Neural progenitor cell (in vitro differentiated cells): Measurements from ENCODE around the gene ARAP2. TPM values are rescaled to one million over a fixed set of nuclear protein-coding genes. Genes with fewer than 3 reads are reported as not detected.

Experiments used
- DNase-seq: peaks from one replicate; pipeline ENCODE4 v3.0.0-alpha.2; 2016; ENCODE audit warnings: low spot score
- H2AFZ ChIP-seq: fragments of 200-600 bp; sonication (generic); replicated peaks from 2 replicates; pipeline ENCODE4 v1.6.1; 2016; ENCODE audit warnings: antibody characterized with exemption
- H3F3A ChIP-seq: fragments of 200-600 bp; sonication (generic); 2 replicates; pipeline ENCODE4 v1.6.1; 2016; ENCODE audit warnings: antibody characterized with exemption, low read depth
- H3K27ac ChIP-seq: fragments of 200-600 bp; sonication (generic); 2 replicates; pipeline ENCODE4 v1.5.1; 2016; ENCODE audit warnings: mild to moderate bottlenecking
- H3K27me3 ChIP-seq: fragments of 200-600 bp; sonication (generic); 2 replicates; pipeline ENCODE4 v1.6.1; 2016; ENCODE audit warnings: mild to moderate bottlenecking, moderate library complexity
- H3K36me3 ChIP-seq: fragments of 200-600 bp; sonication (generic); 2 replicates; pipeline ENCODE4 v1.5.1; 2016
- H3K4me1 ChIP-seq: fragments of 200-600 bp; sonication (generic); 2 replicates; pipeline ENCODE4 v1.6.1; 2016; ENCODE audit warnings: mixed run types
- H3K4me2 ChIP-seq: fragments of 200-600 bp; sonication (generic); 2 replicates; pipeline ENCODE4 v1.6.1; 2016
- H3K4me3 ChIP-seq: fragments of 200-600 bp; sonication (generic); 2 replicates; pipeline ENCODE4 v1.5.1; 2016
- H3K79me2 ChIP-seq: fragments of 200-600 bp; sonication (generic); 2 replicates; pipeline ENCODE4 v1.6.1; 2016; ENCODE audit warnings: low read depth
- H3K9ac ChIP-seq: fragments of 200-600 bp; sonication (generic); 2 replicates; pipeline ENCODE4 v1.6.1; 2016
- H3K9me3 ChIP-seq: fragments of 200-600 bp; sonication (generic); 2 replicates; pipeline ENCODE4 v1.5.1; 2016; ENCODE audit warnings: low read depth
- H4K20me1 ChIP-seq: fragments of 200-600 bp; sonication (generic); 2 replicates; pipeline ENCODE4 v1.6.1; 2016; ENCODE audit warnings: low read depth
- H3K27ac Mint-ChIP-seq: 3 replicates; pipeline ENCODE4 v1.8.0; 2021; ENCODE audit warnings: mixed read lengths
- H3K27me3 Mint-ChIP-seq: 2 replicates; pipeline ENCODE4 v1.8.0; 2022; ENCODE audit warnings: low read depth, mild to moderate bottlenecking, inconsistent platforms, moderate library complexity, mixed read lengths; ENCODE audit not compliant: insufficient read depth
- H3K36me3 Mint-ChIP-seq: 3 replicates; pipeline ENCODE4 v1.8.0; 2021; ENCODE audit warnings: mixed read lengths
- H3K4me1 Mint-ChIP-seq: 3 replicates; pipeline ENCODE4 v1.8.0; 2021; ENCODE audit warnings: mixed read lengths
- H3K4me3 Mint-ChIP-seq: 3 replicates; pipeline ENCODE4 v1.8.0; 2021; ENCODE audit warnings: mild to moderate bottlenecking, moderate library complexity, mixed read lengths
- H3K9me3 Mint-ChIP-seq: 3 replicates; pipeline ENCODE4 v1.8.0; 2020; ENCODE audit warnings: mixed read lengths
- EZH2 ChIP-seq: fragments of 200-600 bp; sonication (generic); IDR thresholded peaks from 2 replicates; pipeline ENCODE4 v1.6.1; 2017; ENCODE audit warnings: antibody characterized with exemption, mild to moderate bottlenecking, moderate library complexity
- EZH2phosphoT487 ChIP-seq: fragments of 200-600 bp; sonication (generic); IDR thresholded peaks from 2 replicates; pipeline ENCODE4 v1.6.1; 2017; ENCODE audit warnings: antibody characterized with exemption
- total RNA-seq: library from RNA; depleted of rRNA; stranded (reverse); fragments of >200 nt; gene quantifications from 2 replicates; pipeline ENCODE4 v1.2.3, GENCODE V29; 2015; ENCODE audit warnings: low replicate concordance
- TF ChIP-seq, protein P1 (sequence below): fragments of 200-600 bp; sonication (generic); IDR thresholded peaks from 2 replicates; pipeline ENCODE4 v1.5.1; 2017; ENCODE audit warnings: antibody characterized with exemption, mild to moderate bottlenecking

ARAP2 gene
- total RNA-seq, 1 donor from 2014 or later, result 1.6 TPM

DNA sequence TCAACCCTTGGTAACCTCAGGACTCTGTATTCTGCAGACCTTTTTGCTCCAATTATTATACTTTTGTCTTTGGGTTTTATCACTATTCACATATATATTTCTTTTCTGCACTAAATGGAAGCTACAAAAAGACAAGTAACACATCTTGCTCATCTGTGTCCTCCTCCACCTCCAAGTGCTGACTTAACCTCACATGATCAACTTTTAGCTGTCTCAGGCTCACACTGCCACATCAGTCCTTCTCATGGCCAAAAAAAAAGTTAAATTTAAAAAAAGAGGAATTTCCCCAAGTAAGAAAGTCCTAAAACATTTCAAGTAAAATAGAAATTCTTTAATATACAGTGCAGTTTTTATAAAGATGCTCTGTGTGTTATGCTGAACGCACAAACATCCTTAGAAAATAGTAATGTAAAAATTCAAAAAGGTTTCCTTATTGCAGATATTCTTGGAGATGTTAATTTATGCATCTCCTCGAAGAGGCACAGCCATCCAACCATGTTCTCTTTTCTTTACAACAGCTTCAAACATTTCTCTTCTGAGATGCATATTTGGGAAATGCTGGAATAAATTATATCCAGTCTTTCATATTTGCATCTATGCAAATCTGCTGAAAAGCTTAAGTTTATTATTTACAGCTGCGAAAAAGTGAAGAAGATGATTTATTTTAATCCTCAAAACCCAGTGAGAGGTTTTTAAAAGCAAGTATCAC is 37.6 kb downstream of the ARAP2 start:
- H3K4me3 Mint-ChIP-seq, result no peak overlapping the region
- no peaks in the 10 kb centered on the region for H4K20me1 ChIP-seq
- H3K27ac Mint-ChIP-seq, result peak overlapping the region; percentile 31
- TF ChIP-seq EZH2 (no peak), EZH2phosphoT487 (no peak)
- TF ChIP-seq, protein P1, sequence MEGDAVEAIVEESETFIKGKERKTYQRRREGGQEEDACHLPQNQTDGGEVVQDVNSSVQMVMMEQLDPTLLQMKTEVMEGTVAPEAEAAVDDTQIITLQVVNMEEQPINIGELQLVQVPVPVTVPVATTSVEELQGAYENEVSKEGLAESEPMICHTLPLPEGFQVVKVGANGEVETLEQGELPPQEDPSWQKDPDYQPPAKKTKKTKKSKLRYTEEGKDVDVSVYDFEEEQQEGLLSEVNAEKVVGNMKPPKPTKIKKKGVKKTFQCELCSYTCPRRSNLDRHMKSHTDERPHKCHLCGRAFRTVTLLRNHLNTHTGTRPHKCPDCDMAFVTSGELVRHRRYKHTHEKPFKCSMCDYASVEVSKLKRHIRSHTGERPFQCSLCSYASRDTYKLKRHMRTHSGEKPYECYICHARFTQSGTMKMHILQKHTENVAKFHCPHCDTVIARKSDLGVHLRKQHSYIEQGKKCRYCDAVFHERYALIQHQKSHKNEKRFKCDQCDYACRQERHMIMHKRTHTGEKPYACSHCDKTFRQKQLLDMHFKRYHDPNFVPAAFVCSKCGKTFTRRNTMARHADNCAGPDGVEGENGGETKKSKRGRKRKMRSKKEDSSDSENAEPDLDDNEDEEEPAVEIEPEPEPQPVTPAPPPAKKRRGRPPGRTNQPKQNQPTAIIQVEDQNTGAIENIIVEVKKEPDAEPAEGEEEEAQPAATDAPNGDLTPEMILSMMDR, result no peak
- no peak overlapping the region for H3K4me2 ChIP-seq
- H3F3A ChIP-seq, result no peaks in the 10 kb centered on the region
- no peaks in the 10 kb centered on the region for H3K9me3 ChIP-seq
- H3K36me3 ChIP-seq, result no peaks in the 10 kb centered on the region
- H3K4me3 ChIP-seq, result no peak overlapping the region
- peaks cover 6% of the 10 kb centered on the region for H3K4me1 ChIP-seq
- H2AFZ ChIP-seq, result no peak overlapping the region
- H3K36me3 Mint-ChIP-seq, result no peaks in the 10 kb centered on the region
- H3K4me1 Mint-ChIP-seq, result peaks cover 17% of the 10 kb centered on the region
- H3K9me3 Mint-ChIP-seq, result no peaks in the 10 kb centered on the region
- DNase-seq, result no peak
- no peak overlapping the region for H3K9ac ChIP-seq
- H3K27me3 ChIP-seq, result no peaks in the 10 kb centered on the region
- H3K79me2 ChIP-seq, result no peaks in the 10 kb centered on the region
- no peaks in the 10 kb centered on the region for H3K27me3 Mint-ChIP-seq
- H3K27ac ChIP-seq, result no peak overlapping the region

DNA sequence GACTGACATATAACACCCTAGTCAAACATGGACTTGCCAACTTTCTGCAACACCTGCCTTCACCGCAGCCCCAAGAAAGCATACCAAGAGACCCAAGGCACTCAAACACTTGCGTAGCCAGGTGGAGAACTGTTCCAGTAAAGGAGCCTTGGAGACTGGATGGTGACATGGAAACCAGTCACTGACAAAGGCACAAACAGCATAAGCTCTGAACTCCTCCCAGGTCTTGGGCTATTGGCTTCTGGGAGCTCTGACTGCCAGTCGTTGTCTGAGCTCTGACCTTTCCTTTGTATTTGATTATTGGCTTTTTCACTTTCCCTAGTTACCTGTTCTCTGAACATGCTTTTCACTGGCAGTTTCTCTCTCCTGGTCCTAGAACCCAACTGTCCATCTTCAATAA is 38.3 kb downstream of the ARAP2 start:
- no peaks in the 10 kb centered on the region for H3K79me2 ChIP-seq
- H3K9ac ChIP-seq, result no peak overlapping the region
- H2AFZ ChIP-seq, result peak overlapping the region; percentile 31
- peaks cover 6% of the 10 kb centered on the region for H3K4me1 ChIP-seq
- no peaks in the 10 kb centered on the region for H4K20me1 ChIP-seq
- H3K36me3 Mint-ChIP-seq, result no peaks in the 10 kb centered on the region
- H3K36me3 ChIP-seq, result no peaks in the 10 kb centered on the region
- H3K27ac ChIP-seq, result no peak overlapping the region
- peak overlapping the region; percentile 7 for H3K27ac Mint-ChIP-seq
- H3K4me2 ChIP-seq, result no peak overlapping the region
- TF ChIP-seq, protein P1, result no peak
- no peak for TF ChIP-seq EZH2
- no peak for TF ChIP-seq EZH2phosphoT487
- no peaks in the 10 kb centered on the region for H3K27me3 Mint-ChIP-seq
- no peaks in the 10 kb centered on the region for H3K9me3 Mint-ChIP-seq
- no peak overlapping the region for H3K4me3 ChIP-seq
- H3K4me3 Mint-ChIP-seq, result no peak overlapping the region
- H3K9me3 ChIP-seq, result no peaks in the 10 kb centered on the region
- H3F3A ChIP-seq, result no peaks in the 10 kb centered on the region
- no peaks in the 10 kb centered on the region for H3K27me3 ChIP-seq
- H3K4me1 Mint-ChIP-seq, result peaks cover 17% of the 10 kb centered on the region
- peak; percentile 11 for DNase-seq

DNA sequence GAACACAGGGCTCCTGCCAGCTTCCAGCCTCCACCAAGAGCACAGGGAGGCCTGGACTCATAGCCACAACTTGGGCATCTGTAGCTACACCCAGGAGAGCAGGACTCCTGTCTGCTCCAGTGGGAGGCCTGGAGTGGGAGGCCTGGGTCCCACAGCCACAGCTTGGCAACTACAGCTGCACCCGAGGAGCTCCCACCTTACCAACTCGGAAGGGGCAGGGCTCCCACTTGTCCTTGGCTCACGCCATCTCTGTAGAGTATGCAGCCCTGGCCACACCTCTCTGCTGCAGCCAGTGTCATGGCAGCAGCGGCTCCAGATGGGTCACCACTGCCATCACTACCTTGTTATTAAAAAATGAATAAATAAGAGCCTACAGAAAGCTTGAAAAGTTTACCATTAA is 45.5 kb downstream of the ARAP2 start:
- Histone ChIP-seq H3K4me1 (no peaks in the 10 kb centered on the region), H3K4me2 (no peak overlapping the region), H3K9me3 (no peaks in the 10 kb centered on the region), H3K79me2 (no peaks in the 10 kb centered on the region), H3K36me3 (no peaks in the 10 kb centered on the region), H4K20me1 (no peaks in the 10 kb centered on the region), H3K4me3 (no peak overlapping the region), H3K27ac (no peak overlapping the region), H3K27me3 (no peaks in the 10 kb centered on the region), H3K9ac (no peak overlapping the region), H3F3A (no peaks in the 10 kb centered on the region), H2AFZ (no peak overlapping the region)
- no peak overlapping the region for H3K4me3 Mint-ChIP-seq
- no peak overlapping the region for H3K27ac Mint-ChIP-seq
- H3K4me1 Mint-ChIP-seq, result no peaks in the 10 kb centered on the region
- no peaks in the 10 kb centered on the region for H3K27me3 Mint-ChIP-seq
- no peaks in the 10 kb centered on the region for H3K36me3 Mint-ChIP-seq
- H3K9me3 Mint-ChIP-seq, result no peaks in the 10 kb centered on the region
- TF ChIP-seq, protein P1, result no peak
- TF ChIP-seq EZH2, result no peak
- TF ChIP-seq EZH2phosphoT487, result no peak
- DNase-seq, result no peak
